ENCODE data around the gene NFIB. TPM values are rescaled to one million over a fixed set of nuclear protein-coding genes. Genes with fewer than 3 reads are reported as not detected.

Gene NFIB
- total and polyA plus RNA-seq, 2 of the 4 experiments (the other 2 are of a cell fraction): 1.4 to 2.0 TPM

GRCh38 chr9:14210428-14210827, 103.5 kb downstream of the NFIB start:
- H3K14ac ChIP-seq (replicated peaks; ENCODE audit: low read depth, low read length): no peak overlapping the region
- no peak overlapping the region for H2AFZ ChIP-seq (replicated peaks; ENCODE audit: low read length, poor library complexity)
- H4K91ac ChIP-seq (ENCODE audit: insufficient read depth, low read depth, low read length): no peak overlapping the region
- H2AK5ac ChIP-seq (ENCODE audit: low read depth, low read length): no peak overlapping the region
- no peak overlapping the region for H4K8ac ChIP-seq (ENCODE audit: low read depth in 2 of 2, low read length in 2 of 2)
- ChIA-PET POLR2A (ENCODE audit: unreplicated experiment) (no interaction called here), CTCF (no interaction called here)
- H3K9me3 ChIP-seq (ENCODE audit: control insufficient read depth, insufficient read depth, low read length): no peaks in the 10 kb centered on the region
- H3K4me1 ChIP-seq (ENCODE audit: control insufficient read depth, insufficient read depth, low read length): no peaks in the 10 kb centered on the region
- H3K56ac ChIP-seq (ENCODE audit: extremely low read depth, insufficient read depth, low read length): no peak overlapping the region
- no peak overlapping the region for H3K18ac ChIP-seq (ENCODE audit: low read depth, low read length)
- H3K27ac ChIP-seq (ENCODE audit: insufficient read depth, low read length): no peak overlapping the region
- H4K5ac ChIP-seq (ENCODE audit: low read depth, low read length): no peak overlapping the region
- H3K4me3 ChIP-seq (ENCODE audit: insufficient read depth, low read depth, low read length): no peak overlapping the region
- DNase-seq (no peak), ATAC-seq (ENCODE audit: low read depth) (no peak)
- H4K20me1 ChIP-seq (ENCODE audit: insufficient read depth, low read length): no peaks in the 10 kb centered on the region
- TF ChIP-seq BHLHE40 (IDR thresholded peaks at IDR 0.05; ENCODE audit: low read depth, low read length): no peak
- no peak for TF ChIP-seq MXI1 (IDR thresholded peaks at IDR 0.05; ENCODE audit: borderline replicate concordance, low read depth, low read length)
- TF ChIP-seq MAFK (IDR thresholded peaks at IDR 0.05; ENCODE audit: low read depth, low read length): no peak
- no peak for TF ChIP-seq RFX5 (IDR thresholded peaks at IDR 0.05; ENCODE audit: low read depth, low read length)
- TF ChIP-seq FOS (IDR thresholded peaks at IDR 0.05; ENCODE audit: low read depth, low read length): no peak
- TF ChIP-seq ELK1 (IDR thresholded peaks at IDR 0.05; ENCODE audit: borderline replicate concordance, low read depth, low read length): no peak
- no peak for TF ChIP-seq MAZ (IDR thresholded peaks at IDR 0.05; ENCODE audit: borderline replicate concordance, low read depth, low read length)
- TF ChIP-seq SMC3 (IDR thresholded peaks at IDR 0.05; ENCODE audit: low read depth, low read length): no peak
- TF ChIP-seq NFE2L2 (IDR thresholded peaks at IDR 0.05; ENCODE audit: low read depth, low read length): no peak
- TF ChIP-seq USF2 (IDR thresholded peaks at IDR 0.05; ENCODE audit: low read depth, low read length): no peak
- no peak for TF ChIP-seq RCOR1 (IDR thresholded peaks at IDR 0.05; ENCODE audit: insufficient replicate concordance, low read length)
- TF ChIP-seq RAD21 (IDR thresholded peaks at IDR 0.05; ENCODE audit: low read length): no peak
- no peak for TF ChIP-seq CTCF (conservative IDR thresholded peaks at IDR 0.05; ENCODE audit: low read depth, low read length)
- no peak for TF ChIP-seq CHD1 (IDR thresholded peaks at IDR 0.05; ENCODE audit: low read depth, low read length)
- TF ChIP-seq CEBPB (IDR thresholded peaks at IDR 0.05; ENCODE audit: low read depth, low read length): no peak
- no peak for TF ChIP-seq POLR2A (IDR thresholded peaks at IDR 0.05; ENCODE audit: low read depth, low read length)
- H3K9ac ChIP-seq (ENCODE audit: low read depth, low read length): no peak overlapping the region
- H2BK5ac ChIP-seq (ENCODE audit: low read depth, low read length, poor library complexity, severe bottlenecking): no peak overlapping the region
- H2BK15ac ChIP-seq (ENCODE audit: low read depth, low read length): no peak overlapping the region
- BruUV-seq (replicated peaks): no TSS peak
- 0 out of 2 replicates have a peak, but pooled peaks cover 6% of the 10 kb centered on the region for H3K9me1 ChIP-seq (ENCODE audit: insufficient read depth, low read length)
- no peak overlapping the region for H2BK20ac ChIP-seq (ENCODE audit: low read depth, low read length)
- WGBS, 2 experiments (ENCODE audit: extremely low coverage in 2 of 2, insufficient read length in 1 of 2): no CpG with 5 or more reads among the region's 3 CpGs
- dilution Hi-C loops (cut with HindIII; ENCODE audit: low sequenced_read_pairs, unreplicated experiment) (no loop called here), in situ Hi-C loops (cut with MboI; ENCODE audit: low sequenced_read_pairs) (loop anchor here (10.0 kb wide), 1 partner anchor 214 kb away; no protein-coding TSS in a partner anchor), intact Hi-C loops (cut with micrococcal nuclease) (loop anchor here (10.0 kb wide), 1 partner anchor 214 kb away; no protein-coding TSS in a partner anchor)
- H2BK120ac ChIP-seq (ENCODE audit: low read depth, low read length): no peak overlapping the region
- no peak overlapping the region for H3K23ac ChIP-seq (ENCODE audit: low read depth, low read length)
- no peaks in the 10 kb centered on the region for H3K36me3 ChIP-seq (ENCODE audit: control insufficient read depth, insufficient read depth, low read length)
- H3K4me2 ChIP-seq (ENCODE audit: low read depth, low read length): no peak overlapping the region
- no peaks in the 10 kb centered on the region for H3K79me1 ChIP-seq (ENCODE audit: low read depth in 1 of 2, low read length in 2 of 2)
- H3K27me3 ChIP-seq (ENCODE audit: control insufficient read depth, insufficient read depth, low read length): no peaks in the 10 kb centered on the region
- no peak overlapping the region for H3K4ac ChIP-seq (ENCODE audit: low read depth, low read length)
- H2AK9ac ChIP-seq (replicated peaks; ENCODE audit: low read depth, low read length, poor library complexity): no peak overlapping the region
